PC-9 (cell line): ENCODE results near the gene ASCC3.

Source experiments
- CTCF ChIP-seq: fragments of 200-600 bp; sonication (generic); conservative IDR thresholded peaks from 2 replicates; pipeline ENCODE4 v1.6.1; 2017; ENCODE audit warnings: mixed run types, antibody characterized with exemption, mild to moderate bottlenecking, moderate library complexity
- EZH2 ChIP-seq: fragments of 200-600 bp; sonication (generic); IDR thresholded peaks from 2 replicates; pipeline ENCODE4 v1.8.0; 2017; ENCODE audit warnings: antibody characterized with exemption, low read depth

GRCh38 chr6:100517106-100517505 is 364.0 kb downstream of the ASCC3 start:
- no peak for TF ChIP-seq CTCF
- TF ChIP-seq EZH2 = no peak
